Spleen (tissue), 11 donors: Measurements from ENCODE around the gene TCP10L. TPM values are rescaled to one million over a fixed set of nuclear protein-coding genes. Genes with fewer than 3 reads are reported as not detected.

ENCODE experiments used
- DNase-seq: peaks from one replicate; pipeline ENCODE4 v3.0.0-alpha.2; 2020
- H3K27ac ChIP-seq, 8 donors: fragments of 200-600 bp; sonication (generic) in 7 of 8; 1 replicate in 4 of 8; 2 replicates in 4 of 8; pipeline versions ENCODE4 v1.5.0 to v1.8.0; 2016 to 2021; ENCODE audit warnings: inconsistent platforms in 4 of 8, mild to moderate bottlenecking in 4 of 8, moderate library complexity in 1 of 8
- H3K27me3 ChIP-seq, 7 donors: fragments of 200-600 bp; sonication (generic) in 6 of 7; replicated peaks in 1 of 7; 1 replicate in 4 of 7; 2 replicates in 3 of 7; pipeline versions ENCODE4 v1.5.0 to v1.8.0; 2016 to 2021; ENCODE audit warnings: inconsistent platforms in 3 of 7, mild to moderate bottlenecking in 1 of 7
- H3K36me3 ChIP-seq, 6 donors: fragments of 200-600 bp; sonication (generic) in 5 of 6; 1 replicate in 4 of 6; 2 replicates in 2 of 6; pipeline versions ENCODE4 v1.5.0 to v1.8.0; 2016 to 2021; ENCODE audit warnings: inconsistent platforms in 2 of 6
- H3K4me1 ChIP-seq, 6 donors: fragments of 200-600 bp; sonication (generic) in 5 of 6; 1 replicate in 3 of 6; 2 replicates in 3 of 6; pipeline versions ENCODE4 v1.5.0 to v1.8.0; 2016 to 2021; ENCODE audit warnings: inconsistent platforms in 3 of 6
- H3K4me3 ChIP-seq, 8 donors: fragments of 200-600 bp; sonication (generic) in 7 of 8; 1 replicate in 4 of 8; 2 replicates in 4 of 8; pipeline versions ENCODE4 v1.5.0 to v1.8.0; 2016 to 2021; ENCODE audit warnings: inconsistent platforms in 4 of 8, mild to moderate bottlenecking in 4 of 8, moderate library complexity in 2 of 8
- H3K9me3 ChIP-seq, 8 donors: fragments of 200-600 bp; sonication (generic) in 7 of 8; 1 replicate in 4 of 8; 2 replicates in 4 of 8; pipeline versions ENCODE4 v1.5.0 to v1.8.0; 2016 to 2021; ENCODE audit warnings: inconsistent platforms in 4 of 8
- CTCF ChIP-seq, 11 experiments: fragments of 200-600 bp in 7 of 11; fragments of 450-650 bp in 4 of 11; sonication (generic) in 4 of 11; IDR thresholded peaks in 8 of 11; conservative IDR thresholded peaks in 3 of 11; 1 replicate in 7 of 11; 2 replicates in 4 of 11; pipeline versions ENCODE4 v1.4.0 to v1.8.0; 2016 to 2021; ENCODE audit warnings: antibody characterized with exemption in 11 of 11, inconsistent platforms in 4 of 11, mild to moderate bottlenecking in 1 of 11
- POLR2A ChIP-seq, 3 donors: fragments of 450-650 bp; IDR thresholded peaks; one replicate each; pipeline ENCODE4 v1.5.1; 2017; ENCODE audit warnings: antibody characterized with exemption in 3 of 3, mild to moderate bottlenecking in 1 of 3
- POLR2AphosphoS5 ChIP-seq, 3 donors: sonication (generic); formaldehyde crosslinking; IDR thresholded peaks; one replicate each; pipeline ENCODE4 v1.5.1; 2017; ENCODE audit warnings: antibody characterized with exemption in 3 of 3
- WGBS, 5 donors: extraction: QIAGEN DNeasy Blood & Tissue Kit in 3 of 5; methylation state at CpG; one replicate each; pipeline versions ENCODE4 v1.1.5 to v1.1.7; 2013 to 2018; 5-methylcytosine and 5-hydroxymethylcytosine counted together
- intact Hi-C: fragments of 100-400 bp; cut with DNase I; formaldehyde crosslinking; loops from one replicate; pipeline ENCODE4 v1.15.0; 2023; ENCODE audit warnings: low total_unique reads
- polyA plus RNA-seq, 3 donors: library from polyadenylated mRNA; stranded (reverse); fragments of 200-250 nt; gene quantifications; one replicate each; pipeline ENCODE4 v1.2.1, GENCODE V29; 2013
- total RNA-seq, 7 donors: library from RNA; depleted of rRNA in 3 of 7; stranded (reverse); fragments of >200 nt in 3 of 7; fragmentation: NEBNext Ultra II Directional in 4 of 7; extraction: Animal tissue kit (Norgen Biotek cat#: 25700) in 4 of 7; gene quantifications; one replicate each; pipeline versions ENCODE4 v1.1.0 to v1.2.1, GENCODE V29; 2016 to 2021
- donor health status: healthy with polysubstance abuse.
- donor health status: DM: no; HTN: no; CAD: no; lungs with moderate emphysema.
- donor health status: DM: no; HTN: no; CAD: no.
- donor health status: Bipolar disorder and iron deficiency.
- donor health status: healthy.
- donor health status: DM: no; HTN: no; CAD: no.
- donor health status: DM: yes; HTN: yes; CAD: no.

TCP10L gene
- total and polyA plus RNA-seq, 10 donors, result 0.42 to 1.6 (median 0.64) TPM; not detected in 2

GRCh38 chr21:32595431-32595830, 10.1 kb upstream of the TCP10L start:
- H3K4me3 ChIP-seq, result no peak overlapping the region
- intact Hi-C loops, result no loop called here
- no peaks in the 10 kb centered on the region for H3K4me1 ChIP-seq
- H3K27ac ChIP-seq, result no peak overlapping the region
- TF ChIP-seq POLR2A (IDR thresholded peaks at IDR 0.05) (no peak), POLR2AphosphoS5 (IDR thresholded peaks at IDR 0.05) (no peak), CTCF (IDR thresholded peaks at IDR 0.05 in 8 of 11, conservative IDR thresholded peaks at IDR 0.05 in 3 of 11) (no peak)
- peak; percentile 55 for DNase-seq
- peaks cover 0 to 37% (median 7%) of the 10 kb centered on the region in 6 donors for H3K36me3 ChIP-seq
- H3K9me3 ChIP-seq, result no peaks in the 10 kb centered on the region
- no peaks in the 10 kb centered on the region for H3K27me3 ChIP-seq
- 88 to 98% (median 93%) methylated on average over 6 to 11 of the region's 11 CpGs for WGBS, 5 donors

GRCh38 chr21:32593690-32594089, 8.4 kb upstream of the TCP10L start:
- no peaks in the 10 kb centered on the region for H3K27me3 ChIP-seq
- no peak overlapping the region for H3K27ac ChIP-seq
- H3K9me3 ChIP-seq, result no peaks in the 10 kb centered on the region
- H3K4me1 ChIP-seq, result no peaks in the 10 kb centered on the region
- DNase-seq, result peak; percentile 50
- H3K36me3 ChIP-seq, result peaks cover 0 to 20% (median 3%) of the 10 kb centered on the region in 6 donors
- intact Hi-C loops, result no loop called here
- WGBS, 5 donors, result 73 to 85% (median 81%) methylated on average over 4 to 8 of the region's 8 CpGs
- H3K4me3 ChIP-seq, result no peak overlapping the region
- TF ChIP-seq CTCF (IDR thresholded peaks at IDR 0.05 in 8 of 11, conservative IDR thresholded peaks at IDR 0.05 in 3 of 11), result no peak
- no peak for TF ChIP-seq POLR2AphosphoS5 (IDR thresholded peaks at IDR 0.05)
- no peak for TF ChIP-seq POLR2A (IDR thresholded peaks at IDR 0.05)

DNA sequence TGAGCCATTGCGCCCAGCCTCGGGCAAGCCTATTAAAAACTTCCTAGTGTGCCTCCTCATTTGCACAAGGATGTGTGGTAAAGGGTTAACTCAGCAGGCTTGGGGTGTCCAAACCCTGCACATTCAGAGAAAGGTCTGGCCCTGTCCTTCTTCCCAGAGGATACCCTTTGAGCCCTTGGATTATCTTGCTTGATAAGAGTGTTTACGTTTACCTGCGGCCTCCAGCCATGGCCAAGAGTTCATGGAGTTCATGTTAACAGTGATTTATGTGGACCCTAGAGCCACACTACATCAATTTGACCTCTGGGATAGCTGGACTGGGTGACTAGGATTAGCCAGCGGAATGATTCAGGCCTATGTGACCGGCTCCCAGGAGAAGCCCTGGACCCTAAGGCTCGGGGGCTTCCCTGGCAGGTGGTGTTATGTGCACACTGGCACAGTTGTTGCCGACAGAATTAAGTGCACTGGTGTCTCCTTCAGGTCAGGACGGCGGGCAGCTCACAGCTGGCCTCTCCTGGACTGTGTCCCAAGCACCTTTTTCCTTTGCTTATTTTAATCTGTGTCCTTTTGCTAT, 7.7 kb upstream of the TCP10L start:
- Histone ChIP-seq H3K27me3 (no peaks in the 10 kb centered on the region), H3K4me3 (no peak overlapping the region), H3K4me1 (no peaks in the 10 kb centered on the region), H3K27ac (no peak overlapping the region), H3K36me3 (peaks cover 0 to 13% (median 0%) of the 10 kb centered on the region in 6 donors), H3K9me3 (no peaks in the 10 kb centered on the region)
- TF ChIP-seq POLR2AphosphoS5 (IDR thresholded peaks at IDR 0.05) (no peak), POLR2A (IDR thresholded peaks at IDR 0.05) (no peak), CTCF (IDR thresholded peaks at IDR 0.05 in 8 of 11, conservative IDR thresholded peaks at IDR 0.05 in 3 of 11) (no peak)
- intact Hi-C loops, result no loop called here
- peak; percentile 34 for DNase-seq
- 69 to 78% (median 75%) methylated on average over 10 of the region's 10 CpGs for WGBS, 5 donors

DNA sequence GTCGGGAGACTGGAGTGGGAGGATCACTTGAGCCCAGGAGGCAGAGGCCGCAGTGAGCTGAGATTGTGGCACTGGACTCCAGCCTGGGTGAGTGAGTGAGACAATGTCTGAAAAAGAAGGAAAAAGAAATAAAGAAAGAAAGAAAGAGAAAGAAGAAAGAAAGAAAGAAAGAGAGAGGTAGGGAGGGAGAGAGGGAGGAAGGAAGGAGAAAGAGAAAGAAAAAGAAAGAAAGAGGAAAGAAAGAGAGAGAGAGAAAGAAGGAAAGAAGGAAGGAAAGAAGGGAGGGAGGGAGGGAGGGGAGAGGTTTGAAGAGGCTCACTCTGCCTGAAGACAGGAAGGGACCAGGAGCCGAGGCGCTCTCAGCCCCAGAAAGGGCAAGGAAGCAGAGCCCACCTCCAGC, 4.8 kb upstream of the TCP10L start:
- Histone ChIP-seq H3K9me3 (no peaks in the 10 kb centered on the region), H3K27ac (no peak overlapping the region), H3K36me3 (no peaks in the 10 kb centered on the region), H3K4me3 (no peak overlapping the region), H3K4me1 (no peaks in the 10 kb centered on the region), H3K27me3 (no peaks in the 10 kb centered on the region)
- TF ChIP-seq POLR2A (IDR thresholded peaks at IDR 0.05), result no peak
- no peak for TF ChIP-seq CTCF (IDR thresholded peaks at IDR 0.05 in 8 of 11, conservative IDR thresholded peaks at IDR 0.05 in 3 of 11)
- TF ChIP-seq POLR2AphosphoS5 (IDR thresholded peaks at IDR 0.05), result no peak
- intact Hi-C loops, result no loop called here
- WGBS, 5 donors, result 73 to 86% (median 79%) methylated on average over 4 of the region's 4 CpGs
- DNase-seq, result peak; percentile 40
